ENCODE data around the gene WDR54.

- TF ChIP-seq CTCF (IDR thresholded peaks at IDR 0.05; ENCODE audit: borderline replicate concordance, extremely low read depth, low read length, poor library complexity, severe bottlenecking) (no peak), EZH2 (IDR thresholded peaks at IDR 0.05; ENCODE audit: borderline replicate concordance, low read depth, low read length, severe bottlenecking) (no peak)
These were observed 34.2 kb upstream of the WDR54 start for GRCh38 chr2:74387346-74387745.

All from DND-41 (cell line).